ENCODE measurements around the gene MGP.

MGP gene

GRCh38 chr12:14885718-14886221 is at the start of gene MGP:
Gene MGP (minus strand): TSS chr12:14885854. CDS start chr12:14885791, 63 bp downstream.
- DNase-seq (ENCODE audit: low read depth in 1 of 2, low spot score in 1 of 2) = no peak

GRCh38 chr12:14935031-14935430 is 49.4 kb upstream of the MGP start:
- no peak for DNase-seq (ENCODE audit: low read depth in 1 of 2, low spot score in 1 of 2)

DNA sequence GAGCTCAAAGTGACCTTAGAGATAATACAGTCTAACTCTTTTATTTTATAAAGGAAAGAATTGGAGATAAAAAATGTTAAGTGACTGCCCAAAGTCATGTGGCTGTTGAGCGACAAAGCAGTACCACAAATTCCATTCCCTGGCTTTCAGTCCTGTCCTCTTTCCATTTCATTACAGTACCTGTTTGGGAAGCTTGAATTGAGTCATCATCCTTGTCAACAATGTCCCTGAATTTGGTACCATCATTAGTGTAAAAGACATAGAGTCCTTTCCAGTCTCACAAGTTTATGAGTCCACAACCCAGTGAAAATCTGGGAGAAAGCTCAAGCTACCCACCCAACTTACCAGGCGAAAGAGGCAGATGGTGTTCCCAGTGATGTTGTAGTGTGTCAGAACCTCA is 48.9 kb upstream of the MGP start:
- DNase-seq (ENCODE audit: low read depth in 1 of 2, low spot score in 1 of 2) = no peak

GRCh38 chr12:14931791-14932560 is 46.3 kb upstream of the MGP start:
- no peak for DNase-seq (ENCODE audit: low read depth in 1 of 2, low spot score in 1 of 2)

DNA sequence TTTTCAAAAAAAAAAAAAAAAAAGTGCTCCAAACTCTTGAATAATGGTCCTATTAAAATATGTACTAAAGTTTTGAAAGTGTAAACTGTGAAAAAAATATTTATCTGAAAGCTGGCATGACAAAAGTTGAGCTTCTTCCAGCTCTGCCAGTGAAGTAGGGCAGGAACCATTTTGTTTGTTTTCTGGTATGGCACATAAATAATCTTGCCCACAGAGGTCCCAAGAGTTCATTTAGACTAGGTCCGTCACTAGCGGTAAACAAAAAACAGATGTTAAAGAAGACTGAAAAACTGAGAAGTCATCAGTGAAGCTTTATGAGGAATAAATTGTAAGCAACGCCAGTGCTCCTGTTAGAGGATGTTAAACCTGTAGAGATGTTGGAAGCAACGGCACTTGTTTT is 45.7 kb upstream of the MGP start:
- DNase-seq (ENCODE audit: low read depth in 1 of 2, low spot score in 1 of 2) = no peak

DNA sequence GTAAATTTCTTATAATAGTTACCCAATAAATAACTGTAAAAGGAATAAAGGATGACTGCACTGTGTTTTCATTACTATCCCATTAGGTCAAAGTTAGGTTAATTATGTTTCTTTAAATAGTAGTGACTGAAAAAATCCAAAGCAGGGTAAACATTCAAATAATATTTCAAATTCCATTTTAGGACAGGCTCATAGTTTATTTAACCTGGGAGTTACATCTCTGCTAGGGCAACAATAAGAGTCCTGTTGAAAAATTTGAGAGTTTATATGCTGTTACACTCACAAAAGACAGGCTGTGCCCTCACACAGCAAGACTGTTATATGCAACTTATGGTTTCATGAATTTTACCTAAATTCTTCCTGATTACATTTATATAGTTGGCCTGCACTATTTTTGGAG is 44.6 kb upstream of the MGP start:
- DNase-seq (ENCODE audit: low read depth in 1 of 2, low spot score in 1 of 2) = no peak

DNA sequence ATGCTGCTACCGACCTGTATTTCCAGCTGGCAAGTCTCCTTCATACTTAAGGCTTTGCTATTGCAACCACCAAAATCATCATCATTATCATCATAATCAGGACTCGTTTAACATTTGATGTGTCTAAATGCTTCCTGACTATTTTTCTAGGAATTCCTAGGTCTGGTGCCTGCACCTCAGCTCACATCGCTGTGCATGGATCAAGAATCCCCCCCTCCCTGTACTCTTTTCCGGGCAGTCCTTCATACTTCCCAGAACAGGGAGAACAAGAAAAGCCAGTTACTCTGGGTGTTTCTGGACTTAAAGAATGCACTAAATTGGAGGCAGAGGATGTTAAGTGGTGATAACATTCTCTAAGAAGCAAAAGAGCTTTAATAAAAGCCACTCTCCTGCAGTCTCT is 43.3 kb upstream of the MGP start:
- no peak for DNase-seq (ENCODE audit: low read depth in 1 of 2, low spot score in 1 of 2)

- no peak for DNase-seq (ENCODE audit: low read depth in 1 of 2, low spot score in 1 of 2)
Observed at GRCh38 chr12:14927267-14927666, 41.6 kb upstream of the MGP start.

DNA sequence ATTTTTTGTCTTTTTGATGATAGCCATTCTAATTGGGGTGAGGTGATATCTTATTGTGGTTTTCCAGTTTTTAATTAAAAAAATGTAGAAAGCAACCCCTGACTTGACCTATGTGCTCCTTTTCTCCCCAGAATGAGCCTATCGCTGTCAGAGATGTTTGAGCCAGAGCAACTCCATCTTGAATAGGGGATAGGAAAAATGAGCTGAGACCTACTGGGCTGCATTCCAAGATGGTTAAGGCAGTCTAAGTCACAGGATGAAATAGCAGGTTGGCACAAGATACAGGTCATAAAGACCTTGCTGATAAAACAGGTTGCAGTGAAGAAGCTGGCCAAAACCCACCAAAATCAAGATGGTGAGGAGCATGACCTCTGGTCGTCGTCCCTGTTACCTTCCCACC is 38.9 kb upstream of the MGP start:
- no peak for DNase-seq (ENCODE audit: low read depth in 1 of 2, low spot score in 1 of 2)

- no peak for DNase-seq (ENCODE audit: low read depth in 1 of 2, low spot score in 1 of 2)
Observed at GRCh38 chr12:14923944-14924343, 38.3 kb upstream of the MGP start.

GRCh38 chr12:14921218-14921617 is 35.6 kb upstream of the MGP start:
- no peak for DNase-seq (ENCODE audit: low read depth in 1 of 2, low spot score in 1 of 2)

GRCh38 chr12:14920475-14921126 is 34.9 kb upstream of the MGP start:
- DNase-seq (ENCODE audit: low read depth in 1 of 2, low spot score in 1 of 2) = no peak

- DNase-seq (ENCODE audit: low read depth in 1 of 2, low spot score in 1 of 2) = no peak
Observed at GRCh38 chr12:14919455-14919854, 33.8 kb upstream of the MGP start.

GRCh38 chr12:14915736-14916135 is 30.1 kb upstream of the MGP start:
- no peak for DNase-seq (ENCODE audit: low read depth in 1 of 2, low spot score in 1 of 2)

GRCh38 chr12:14913381-14913781 is 27.7 kb upstream of the MGP start:
- no peak for DNase-seq (ENCODE audit: low read depth in 1 of 2, low spot score in 1 of 2)

DNA sequence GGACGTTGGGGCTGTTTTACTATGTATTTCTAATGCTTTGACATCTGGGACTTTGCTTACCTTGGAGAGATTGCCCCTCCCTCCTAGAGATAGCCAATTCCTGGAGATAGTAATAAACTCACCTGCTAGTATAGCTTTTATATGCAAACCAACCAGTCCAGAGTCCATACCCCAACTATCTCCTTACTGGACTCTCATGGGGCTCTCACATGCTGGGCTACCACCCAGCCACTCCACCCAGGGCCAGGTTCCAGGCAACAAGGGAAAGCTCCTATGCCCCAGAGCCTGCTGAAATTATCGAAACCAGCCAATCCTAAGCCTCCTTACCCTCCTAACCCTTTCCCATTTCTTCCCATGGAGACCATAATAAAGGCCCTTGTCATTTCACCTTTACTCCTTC is 25.5 kb upstream of the MGP start:
- no peak for DNase-seq (ENCODE audit: low read depth in 1 of 2, low spot score in 1 of 2)

DNA sequence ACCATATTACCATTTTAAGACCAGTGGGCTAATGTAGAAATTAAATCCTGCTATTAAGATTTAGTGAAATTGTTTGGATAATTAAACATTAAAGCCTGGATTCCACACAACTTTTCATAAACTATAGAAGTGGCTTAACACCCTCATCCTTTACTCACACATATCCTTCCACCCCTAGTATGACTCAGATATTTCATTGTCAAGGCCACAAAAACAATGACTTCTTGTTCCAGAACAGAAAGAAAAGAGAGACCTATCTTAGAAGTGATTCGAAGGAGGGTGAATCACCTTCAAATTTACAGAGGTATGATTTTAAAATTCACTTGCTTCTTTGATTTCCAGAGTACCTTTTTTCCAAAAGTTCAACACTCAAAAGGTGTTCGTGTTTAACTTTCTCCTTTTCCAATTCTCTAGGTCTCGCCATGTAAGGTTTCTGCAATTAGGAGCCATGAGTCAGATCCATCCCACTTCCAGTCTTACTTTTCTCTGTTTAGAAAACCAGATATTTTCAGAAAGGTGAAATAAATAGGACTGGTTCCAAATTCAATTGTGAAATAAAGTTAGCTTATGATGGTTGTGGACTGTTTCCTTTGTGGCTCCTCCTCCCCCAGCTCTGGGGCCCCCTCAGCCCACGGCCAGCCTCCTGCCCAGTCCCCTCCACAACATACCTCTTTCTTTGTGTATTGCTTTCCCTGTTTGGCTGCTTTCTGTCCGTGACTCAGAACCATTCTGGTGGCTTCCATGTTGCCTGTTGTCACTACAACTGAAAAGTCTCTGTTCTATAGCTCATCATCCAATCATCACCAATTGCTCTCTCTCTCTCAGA is 24.6 kb upstream of the MGP start:
- no peak for DNase-seq (ENCODE audit: low read depth in 1 of 2, low spot score in 1 of 2)

DNA sequence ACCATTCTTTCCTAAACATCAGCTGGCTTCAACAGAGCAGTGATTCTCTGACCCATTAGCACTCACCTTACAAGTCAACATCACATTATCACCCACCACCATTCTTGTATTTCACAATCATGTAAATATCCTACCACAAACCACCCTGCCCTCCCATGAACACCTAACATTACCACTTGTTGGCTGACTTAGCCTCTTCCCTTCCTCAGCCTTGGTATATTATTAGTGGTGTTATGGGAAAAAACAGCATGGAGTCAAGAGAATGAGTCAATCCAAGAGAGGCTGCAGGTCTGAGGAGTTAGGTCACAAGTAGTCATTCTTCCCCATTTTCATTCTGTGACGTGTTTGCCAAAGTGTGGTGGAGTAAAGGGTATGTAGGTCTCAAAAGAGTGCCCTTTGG is 22.3 kb upstream of the MGP start:
- DNase-seq (ENCODE audit: low read depth in 1 of 2, low spot score in 1 of 2) = no peak

DNA sequence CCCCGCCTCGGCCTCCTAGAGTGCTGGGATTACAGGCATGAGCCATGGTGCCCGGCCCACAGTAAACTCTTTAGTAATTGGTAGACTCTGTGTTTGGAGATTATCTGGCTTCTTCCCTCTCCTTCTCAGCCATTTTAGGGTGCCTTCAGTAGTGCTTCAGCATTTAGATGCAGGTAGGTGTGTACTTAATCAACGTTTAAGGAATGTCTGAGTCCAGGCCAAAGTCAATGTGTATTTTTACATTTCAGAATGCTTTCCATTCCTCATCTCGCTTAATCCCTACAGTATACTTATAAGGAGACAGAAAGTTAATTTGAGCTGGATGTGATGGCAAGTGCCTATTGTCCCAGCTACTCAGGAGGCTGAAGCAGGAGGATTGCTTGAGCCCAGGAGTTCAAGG is 20.5 kb upstream of the MGP start:
- no peak for DNase-seq (ENCODE audit: low read depth in 1 of 2, low spot score in 1 of 2)

DNA sequence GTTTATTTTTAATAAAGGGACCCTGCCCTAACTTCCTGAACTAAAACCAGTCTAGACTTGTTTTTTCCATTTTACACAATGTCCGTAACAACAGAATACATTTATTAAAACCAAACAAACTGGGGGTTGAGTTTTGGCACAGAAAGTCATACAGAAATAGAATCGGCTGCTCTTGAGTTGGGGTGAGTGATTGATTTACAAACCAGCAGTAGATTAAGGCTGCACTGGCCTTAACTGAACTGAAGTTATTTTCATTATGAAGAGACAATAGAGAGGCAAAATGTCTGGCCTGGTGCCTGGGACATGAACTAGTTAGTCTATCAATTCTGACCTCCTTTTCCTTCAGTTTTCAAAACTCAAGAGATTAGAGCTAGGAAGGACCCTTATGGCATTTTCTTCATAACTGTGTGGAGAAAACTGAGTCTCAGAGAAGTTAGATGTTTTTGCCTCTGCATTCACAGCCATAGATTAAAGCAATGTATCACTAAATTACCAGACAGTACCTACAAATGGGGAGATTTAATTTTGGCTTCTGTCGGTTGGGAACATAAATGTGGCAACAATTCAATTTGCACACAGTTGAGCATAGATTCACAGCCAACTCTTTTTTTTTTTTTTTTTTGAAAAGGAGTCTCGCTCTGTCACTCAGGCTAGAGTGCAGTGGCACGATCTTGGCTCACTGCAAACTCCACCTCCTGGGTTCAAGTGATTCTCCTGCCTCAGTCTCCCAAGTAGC is 19.8 kb upstream of the MGP start:
- DNase-seq (ENCODE audit: low read depth in 1 of 2, low spot score in 1 of 2) = no peak

- DNase-seq (ENCODE audit: low read depth in 1 of 2, low spot score in 1 of 2) = no peak
Observed at GRCh38 chr12:14904854-14905253, 19.2 kb upstream of the MGP start.

Data from stimulated activated CD4-positive, alpha-beta T cell treated with anti-CD3 and anti-CD28 coated beads, Interleukin-15, amount 100 ng/mL, for 1 hour (primary cell).